Smooth muscle cell of bladder (primary cell): ENCODE measurements around the gene AMY1C. TPM values are rescaled to one million over a fixed set of nuclear protein-coding genes. Genes with fewer than 3 reads are reported as not detected.

Experiments
- total RNA-seq: library from RNA; depleted of rRNA; stranded (reverse); fragments of >200 nt; gene quantifications from 2 replicates; pipeline ENCODE4 v1.2.3, GENCODE V29; 2014

Gene AMY1C
- not detected in 2 replicates for total RNA-seq

DNA sequence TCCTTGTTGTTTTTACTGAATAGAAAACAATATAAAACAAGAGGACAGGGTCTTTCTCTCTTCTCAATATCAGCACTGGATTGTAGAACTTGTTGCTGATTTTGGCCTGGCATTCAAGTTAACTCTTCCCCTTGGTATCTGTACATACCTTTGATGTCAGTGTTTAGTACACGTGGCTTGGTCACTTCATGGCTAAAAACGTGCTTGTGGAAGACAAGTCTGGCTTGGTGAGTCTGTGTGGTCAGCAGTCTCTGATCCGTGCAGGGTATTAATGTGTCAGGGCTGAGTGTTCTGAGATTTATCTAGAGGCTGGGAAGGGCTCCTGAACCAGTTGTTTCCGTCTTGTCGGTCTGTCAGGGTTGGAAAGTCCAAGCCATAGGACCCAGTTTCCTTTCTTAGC lies at the start of gene AMY1C:
Gene AMY1C (plus strand): TSS at position 301 of the 400 bp plus-strand sequence. CDS start 572 bp downstream, outside the sequence.

Other genes with a start within 250 kb of the AMY1C start
- 3.1 and 3.2 TPM in 2 replicates for gene RNPC3, start 224.2 kb upstream of the AMY1C start, total RNA-seq
- gene AMY2B, start 178.3 kb upstream of the AMY1C start, total RNA-seq: 2.5 and 2.7 TPM in 2 replicates
- gene AMY2A, start 132.5 kb upstream of the AMY1C start, total RNA-seq: not detected in 2 replicates
- not detected in 2 replicates for gene AMY1A, start 94.1 kb upstream of the AMY1C start, total RNA-seq
- not detected in 2 replicates for gene AMY1B, start 53.7 kb upstream of the AMY1C start, total RNA-seq